Stimulated activated CD8-positive, alpha-beta memory T cell treated with anti-CD3 and anti-CD28 coated beads, Interleukin-15, amount 100 ng/mL, for 24 hours (primary cell): ENCODE results near the gene FBRSL1.

Source experiments
- DNase-seq: peaks from one replicate; pipeline ENCODE4 v3.0.0-alpha.2; 2020; ENCODE audit warnings: low read depth

Gene FBRSL1

DNA sequence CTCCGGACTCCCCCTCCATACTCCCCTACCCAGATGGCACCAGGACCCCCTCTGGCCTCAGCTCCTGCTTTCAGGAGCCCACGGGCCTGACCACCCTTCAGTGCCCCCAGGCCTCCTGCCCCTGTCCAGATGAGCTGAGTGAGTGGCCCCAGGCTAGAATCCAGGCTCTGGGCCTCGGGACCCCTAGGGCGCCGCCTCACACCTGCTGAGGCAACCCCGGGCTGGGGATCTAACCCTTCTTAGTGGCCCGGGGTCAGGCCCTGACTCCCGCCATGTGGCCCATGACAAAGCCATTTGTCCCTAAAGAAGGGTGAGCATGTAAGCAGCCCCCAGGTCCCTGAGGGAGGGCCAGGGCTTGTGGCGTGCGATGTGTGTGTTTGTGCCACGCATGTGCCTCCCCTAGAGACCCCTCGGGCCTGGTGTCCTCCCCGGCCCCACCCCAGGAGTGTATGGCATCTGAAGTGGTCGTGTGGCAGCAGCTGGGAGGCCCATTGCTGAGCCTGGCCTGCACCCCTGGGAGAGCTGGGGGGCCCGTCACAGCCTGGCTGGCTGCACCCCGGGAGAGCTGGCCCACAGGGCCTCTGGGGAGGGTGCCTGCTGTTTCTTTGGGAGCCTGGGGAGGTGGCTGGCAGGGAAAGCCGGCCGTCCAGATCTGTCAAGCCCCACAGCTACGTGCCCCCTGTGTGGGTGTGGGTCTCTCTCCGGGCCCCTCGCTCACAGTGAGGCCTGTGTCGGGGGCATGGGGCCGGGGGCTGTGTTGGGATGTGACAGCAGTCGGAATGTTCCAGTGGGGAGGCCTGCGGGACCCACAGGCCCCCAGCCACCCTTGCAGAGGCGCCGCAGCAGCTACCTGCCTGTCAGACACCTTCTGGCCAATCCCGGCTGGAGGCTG is 7.8 kb downstream of the FBRSL1 start:
- no peak for DNase-seq

- DNase-seq, result no peak
These were observed 9.0 kb downstream of the FBRSL1 start for GRCh38 chr12:132498931-132499330.

DNA sequence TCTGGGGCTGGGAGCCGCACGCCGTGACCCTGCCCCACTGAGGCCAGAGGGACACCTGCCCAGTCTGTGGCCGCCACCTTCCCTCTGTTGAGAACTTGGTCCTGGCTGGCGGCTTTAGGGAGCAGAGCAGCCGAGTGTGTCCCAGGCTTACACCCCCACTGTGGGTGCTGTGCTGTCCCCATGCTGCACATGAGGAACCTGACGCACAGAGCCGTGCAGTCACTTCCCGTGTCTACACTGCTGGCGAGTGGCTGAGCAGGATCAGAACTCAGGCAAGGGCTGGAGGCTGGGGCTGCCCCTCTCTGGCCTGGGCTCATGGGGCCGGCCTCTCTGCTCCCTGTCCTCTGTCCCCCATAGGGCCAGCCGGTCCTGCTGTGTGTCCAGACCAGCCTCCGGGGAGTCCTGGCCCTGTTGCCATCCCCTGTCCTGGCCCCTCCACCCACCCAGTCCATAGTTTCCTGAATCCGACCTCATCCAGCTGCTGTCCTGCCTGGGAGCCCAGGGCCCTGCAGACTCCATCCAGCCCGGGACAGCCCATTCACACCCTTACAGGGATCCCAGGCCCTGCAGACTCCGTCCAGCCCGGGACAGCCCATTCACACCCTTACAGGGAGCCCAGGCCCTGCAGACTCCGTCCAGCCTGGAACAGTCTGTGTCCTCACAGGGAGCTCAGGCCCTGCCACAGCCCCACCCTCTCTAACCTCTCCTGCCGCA is 10.3 kb downstream of the FBRSL1 start:
- no peak for DNase-seq

DNA sequence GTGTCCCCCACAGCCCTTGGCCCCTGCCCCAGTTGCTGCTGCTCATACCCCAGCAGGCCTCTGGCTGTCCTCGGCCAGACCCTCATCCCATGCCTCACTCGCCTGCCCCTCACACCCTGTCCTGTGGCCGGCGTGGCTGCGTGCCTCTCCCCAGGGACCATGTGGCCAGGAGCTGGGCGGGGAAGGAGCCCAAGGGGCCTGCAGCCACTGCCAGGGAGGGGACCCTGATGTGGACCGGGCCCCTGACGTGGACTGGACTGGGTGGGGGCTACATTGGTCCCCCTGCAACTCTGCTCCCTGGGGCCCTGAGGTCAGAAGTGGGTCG is 10.9 kb downstream of the FBRSL1 start:
- no peak for DNase-seq

DNA sequence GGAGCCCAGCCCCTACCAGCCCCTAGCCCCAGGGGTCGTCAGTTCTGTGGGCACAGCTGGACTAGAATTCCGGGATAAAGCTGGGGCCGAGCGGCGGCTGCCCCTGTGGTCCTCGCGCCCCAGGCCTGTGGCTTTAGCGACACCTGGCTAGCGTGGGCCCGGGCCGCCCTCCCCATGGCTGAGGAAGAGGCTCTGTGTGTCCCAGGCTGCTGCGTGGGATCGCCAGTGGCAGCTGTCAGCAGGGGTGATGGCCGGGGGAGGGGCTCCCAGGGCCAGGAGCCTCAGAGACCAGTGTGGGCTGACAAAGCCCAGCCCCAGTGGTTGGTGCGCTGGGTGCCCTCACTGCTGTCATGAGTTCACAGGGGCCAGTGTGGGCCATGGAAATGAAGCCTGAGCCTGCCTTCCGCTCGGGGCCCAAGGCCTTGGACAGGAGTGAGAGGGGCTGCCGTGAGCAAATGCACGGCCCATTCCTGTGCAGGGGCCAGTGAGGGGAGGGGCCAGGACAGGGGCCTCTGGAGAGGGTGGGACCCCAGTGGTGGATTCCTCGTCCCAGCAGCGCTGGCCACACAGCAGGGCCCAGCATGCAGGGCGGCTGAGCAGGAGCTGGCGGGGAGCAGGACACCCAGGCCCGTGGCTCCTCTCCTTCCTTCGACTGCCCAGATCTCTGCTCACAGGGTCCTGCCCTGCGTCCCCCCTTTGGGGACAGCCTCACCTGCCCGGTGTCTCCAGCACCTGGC is 11.4 kb downstream of the FBRSL1 start:
- DNase-seq, result no peak

DNA sequence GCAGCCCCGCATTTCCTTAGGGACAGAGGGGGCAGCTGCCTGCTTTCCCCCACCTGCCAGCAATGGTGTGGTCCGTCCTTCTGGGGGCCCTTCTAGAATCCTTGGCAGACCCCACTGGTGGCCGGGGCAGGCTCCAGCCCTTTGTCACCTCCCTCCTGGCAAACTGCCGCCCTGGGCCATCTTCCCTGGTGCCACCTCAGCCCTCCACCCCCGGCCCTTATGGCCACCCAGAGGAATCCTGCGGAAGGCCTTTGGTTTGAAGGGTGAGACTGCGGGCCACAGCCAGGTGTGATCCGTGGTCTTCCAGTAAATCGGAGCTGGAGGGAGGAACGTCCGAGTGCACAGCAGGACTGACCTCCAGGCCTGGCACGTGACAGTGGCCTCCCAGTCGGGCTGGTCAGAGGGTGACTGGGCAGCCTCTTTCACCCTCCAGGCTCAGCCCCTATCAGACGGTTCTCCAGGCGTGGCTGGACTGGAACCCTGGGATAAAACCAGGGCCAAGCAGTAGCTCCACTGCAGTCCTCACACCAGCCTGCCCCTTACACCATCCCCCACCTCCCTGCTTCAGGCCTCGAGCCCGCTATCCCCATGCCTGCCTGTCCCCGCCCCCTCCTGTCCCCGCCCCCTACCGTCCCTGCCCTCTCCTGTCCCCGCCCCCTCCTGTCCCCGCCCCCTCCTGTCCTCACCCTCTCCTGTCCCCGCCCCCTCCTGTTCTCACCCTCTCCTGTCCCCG is 12.4 kb downstream of the FBRSL1 start:
- no peak for DNase-seq

DNA sequence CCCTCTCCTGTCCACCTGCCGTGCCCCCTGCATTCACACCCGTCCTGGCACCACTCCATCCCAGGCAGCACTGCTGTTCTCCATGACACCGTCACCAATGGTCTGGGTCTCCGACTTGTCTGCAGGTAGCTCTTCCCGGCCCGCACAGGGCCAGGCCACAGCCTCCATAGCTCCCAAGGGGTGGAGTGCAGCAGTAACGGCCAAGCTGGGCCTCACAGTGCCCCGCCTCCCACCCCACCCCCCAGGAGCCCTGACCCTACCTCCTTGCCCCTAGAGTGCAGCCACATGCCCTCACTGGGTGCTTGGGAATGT is 12.9 kb downstream of the FBRSL1 start:
- no peak for DNase-seq

DNA sequence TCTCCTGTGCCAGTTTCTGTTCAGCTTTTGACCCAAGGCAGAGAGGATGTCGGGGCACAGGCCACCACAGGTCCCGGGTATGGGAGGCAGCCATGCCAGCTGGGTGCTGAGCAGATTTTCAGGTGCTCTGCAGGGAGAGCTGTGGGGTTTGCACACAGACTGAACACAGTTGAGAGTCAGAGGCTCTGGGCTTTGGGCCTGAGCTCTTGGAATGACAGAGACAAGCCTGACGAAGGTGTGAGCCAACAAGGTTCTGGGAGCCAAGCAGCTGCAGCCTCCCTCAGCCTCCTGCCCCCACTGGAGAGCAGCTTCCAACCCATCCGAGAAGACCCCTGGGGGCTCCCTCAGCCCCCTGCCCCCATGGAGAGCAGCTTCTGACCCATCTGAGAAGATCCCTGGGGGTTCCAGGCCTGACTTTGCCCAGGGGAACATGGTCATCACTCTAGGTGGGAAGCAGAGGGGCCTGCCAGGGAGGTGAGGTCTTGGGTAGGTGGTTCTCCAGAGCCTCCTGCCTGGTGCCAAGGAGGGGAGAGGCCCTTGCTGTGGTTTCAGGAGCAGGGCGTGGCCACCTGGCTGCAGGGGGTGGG is 13.8 kb downstream of the FBRSL1 start:
- DNase-seq, result no peak

DNA sequence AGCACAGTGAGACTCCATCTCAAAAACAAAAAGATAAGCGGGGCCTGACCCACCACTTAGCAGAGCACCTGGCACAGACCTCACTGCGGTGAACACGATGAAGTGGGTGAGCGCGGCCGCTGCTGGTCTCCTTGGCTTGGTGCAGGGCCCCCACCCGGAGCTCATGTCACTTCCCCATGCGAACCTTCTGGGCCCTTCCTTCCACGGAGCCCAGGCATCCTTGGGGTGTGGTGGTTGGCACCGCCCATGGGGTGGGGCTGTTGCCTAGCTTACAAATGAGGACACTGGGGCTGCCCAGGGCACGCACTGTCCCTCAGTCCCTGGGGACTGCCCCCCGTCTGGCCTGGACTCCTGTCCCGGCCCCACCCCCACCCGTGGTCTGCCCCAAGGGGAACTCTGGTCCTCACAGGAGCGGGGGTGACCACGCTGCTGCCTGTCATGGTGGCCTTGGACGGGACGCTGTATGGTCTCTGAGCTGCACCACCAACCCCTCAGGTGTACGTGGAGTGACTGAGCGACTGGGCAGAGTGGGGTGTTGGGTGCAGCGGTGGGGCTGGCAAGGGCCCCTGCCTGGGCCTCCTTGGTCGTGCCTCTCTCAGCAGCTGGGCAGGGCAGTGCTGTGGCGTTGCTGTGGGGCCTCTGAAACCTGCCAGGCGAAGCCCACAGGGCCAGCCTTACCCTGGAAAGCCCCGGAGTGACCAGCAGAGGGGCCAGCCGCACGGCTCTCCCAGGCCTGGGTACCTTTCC is 15.3 kb downstream of the FBRSL1 start:
- no peak for DNase-seq

GRCh38 chr12:132505852-132506219 is 15.9 kb downstream of the FBRSL1 start:
- DNase-seq, result no peak

DNA sequence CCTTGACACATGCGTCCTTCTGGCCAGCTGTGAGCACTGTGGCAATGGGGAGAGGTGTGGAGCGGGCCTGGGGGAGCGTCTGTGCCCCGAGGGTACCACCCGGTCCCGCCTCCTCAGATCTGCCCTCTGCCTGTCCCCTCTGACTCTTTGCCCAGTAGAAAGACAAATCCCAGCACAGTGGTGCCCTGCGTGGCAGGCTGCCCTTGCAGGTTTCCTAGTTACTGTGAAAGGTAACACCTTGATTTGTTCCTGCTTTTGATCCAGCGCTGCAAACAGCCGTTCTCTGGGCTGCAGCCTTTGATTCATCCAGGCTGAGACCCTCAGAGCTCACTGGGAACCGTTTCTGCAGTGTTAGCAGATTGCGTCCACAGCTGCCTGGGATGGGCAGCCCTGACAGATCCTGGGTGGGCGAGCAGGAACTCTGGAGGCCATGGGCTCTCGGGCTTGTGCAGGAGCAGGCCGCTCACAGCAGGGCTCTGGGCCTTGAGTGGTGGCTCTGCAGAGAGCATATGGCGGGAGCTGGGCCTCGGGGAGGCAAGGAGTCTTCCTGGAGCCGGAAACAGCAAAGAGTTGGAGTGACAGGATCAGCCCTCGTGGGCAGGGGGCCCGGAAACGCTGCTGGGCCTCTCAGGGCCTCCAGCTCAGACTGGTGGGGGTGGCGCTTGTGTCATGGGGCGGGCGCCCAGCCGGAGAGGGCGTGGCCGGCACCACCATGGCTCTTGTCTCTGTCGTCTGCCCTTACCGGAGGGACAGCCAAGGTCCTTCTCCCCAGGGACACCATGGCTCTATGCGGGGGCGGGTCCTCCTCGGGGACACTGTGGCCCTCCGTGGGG is 16.6 kb downstream of the FBRSL1 start:
- peak; percentile 27 for DNase-seq

DNA sequence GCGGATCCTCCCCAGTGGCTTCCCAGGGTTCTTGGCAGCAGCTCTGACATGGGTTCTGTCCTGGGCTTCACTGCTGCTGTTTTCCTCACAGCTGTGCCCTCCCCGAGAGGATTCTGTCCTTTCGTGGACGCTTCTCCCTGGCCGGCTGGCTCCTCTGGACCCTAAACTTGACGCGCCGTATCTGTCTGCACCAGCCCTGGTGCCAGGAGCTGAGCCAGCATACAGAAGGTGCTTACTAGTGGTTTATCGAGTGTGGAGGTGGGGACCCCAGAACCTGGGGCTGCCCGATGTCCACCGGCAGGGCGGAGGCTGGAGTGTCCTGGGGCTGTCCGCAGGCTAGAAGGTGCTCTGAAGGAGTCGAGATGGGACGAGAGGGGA is 17.2 kb downstream of the FBRSL1 start:
- no peak for DNase-seq

DNA sequence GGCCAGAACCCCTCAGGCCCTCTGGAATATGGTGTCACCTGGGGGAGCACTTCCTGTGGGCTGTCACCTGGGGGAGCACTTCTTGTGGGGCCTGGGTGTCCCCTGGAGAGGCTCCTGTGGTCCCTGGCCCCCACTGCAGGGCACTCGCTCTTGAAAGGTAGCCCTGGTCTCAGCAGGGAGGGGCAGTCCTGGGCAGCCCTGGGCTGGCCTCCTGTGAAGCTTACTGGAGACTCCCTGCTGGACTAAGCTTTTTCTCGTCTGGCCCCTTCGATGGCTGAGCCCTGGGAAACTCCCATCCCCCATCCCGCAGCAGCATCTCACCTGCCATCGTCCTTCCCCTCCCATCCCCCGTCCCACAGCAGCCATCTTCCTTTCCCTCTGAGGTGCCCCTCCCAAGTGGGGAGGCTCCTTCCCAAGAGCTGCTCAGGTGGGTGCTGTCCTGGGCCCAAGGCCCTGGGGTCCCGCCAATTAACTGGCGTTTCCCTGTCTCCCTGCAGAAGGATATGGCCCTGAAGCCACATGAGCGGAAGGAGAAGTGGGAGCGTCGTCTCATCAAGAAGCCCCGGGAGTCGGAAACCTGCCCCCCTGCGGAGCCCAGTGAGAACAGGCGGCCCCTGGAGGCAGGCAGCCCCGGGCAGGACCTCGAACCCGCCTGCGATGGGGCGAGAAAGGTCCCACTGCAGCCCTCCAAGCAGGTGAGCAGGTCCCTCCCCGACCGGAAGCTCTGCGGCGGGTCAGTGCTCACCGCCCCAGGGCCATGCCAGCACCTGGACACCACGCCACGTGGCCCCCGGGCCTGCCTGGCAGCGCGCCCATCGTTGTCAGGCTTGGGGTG is 17.9 kb downstream of the FBRSL1 start:
- DNase-seq, result no peak

DNA sequence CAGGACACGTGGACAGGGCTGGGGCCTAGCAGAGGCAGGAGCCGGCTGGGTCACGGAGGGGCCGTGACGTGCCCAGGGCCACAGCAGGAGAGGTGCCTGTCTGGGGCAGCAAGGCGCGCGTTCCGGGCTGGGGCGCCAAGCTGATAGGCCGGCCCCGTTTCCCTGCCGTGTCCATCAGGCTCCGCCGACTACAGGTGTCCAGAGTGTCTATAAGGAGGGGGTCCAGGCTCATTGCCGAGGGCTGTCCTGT is 18.5 kb downstream of the FBRSL1 start:
- DNase-seq, result no peak

DNA sequence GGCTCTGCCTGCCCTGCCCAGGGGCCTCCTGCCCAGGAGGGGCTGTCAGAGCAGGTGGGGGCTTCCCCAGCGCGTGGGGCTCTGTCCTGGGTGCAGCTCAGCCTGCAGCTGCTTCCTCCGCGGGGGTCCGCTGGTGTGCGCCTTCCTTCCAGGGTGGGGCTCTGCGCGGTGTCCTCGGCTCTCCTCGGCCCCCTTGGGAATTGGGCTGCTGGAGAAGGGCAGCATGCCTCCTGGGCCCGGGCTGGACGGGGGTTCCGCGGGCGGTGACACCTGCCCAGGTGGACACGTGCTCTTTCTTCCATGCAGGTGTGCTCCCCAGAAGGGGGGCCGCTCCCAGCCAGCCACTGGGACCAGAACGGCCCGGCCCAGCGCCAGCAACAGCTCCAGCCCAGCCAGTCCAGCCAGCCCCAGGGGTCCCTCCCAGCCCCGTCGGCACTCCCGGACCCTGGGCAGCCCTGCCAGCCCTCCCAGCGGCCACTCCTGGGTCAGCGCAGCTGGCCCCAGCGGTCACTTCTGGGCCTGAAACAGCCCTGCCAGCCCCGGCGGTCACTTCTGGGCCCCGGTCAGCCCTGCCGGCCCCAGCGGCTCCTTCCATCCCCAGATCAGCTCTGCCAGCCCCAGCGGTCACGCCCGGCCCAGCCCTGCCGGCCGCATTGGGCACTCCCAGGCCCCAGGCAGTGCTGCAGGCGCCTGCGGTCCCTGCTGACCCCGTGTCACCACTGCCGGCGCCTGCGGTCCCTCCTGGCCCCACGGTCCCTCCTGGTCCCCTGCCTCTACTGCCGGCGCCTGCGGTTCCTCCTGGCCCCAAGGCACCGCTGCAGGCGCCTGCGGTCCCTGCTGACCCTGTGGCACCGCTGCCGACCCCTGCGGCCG is 19.1 kb downstream of the FBRSL1 start:
- no peak for DNase-seq

DNA sequence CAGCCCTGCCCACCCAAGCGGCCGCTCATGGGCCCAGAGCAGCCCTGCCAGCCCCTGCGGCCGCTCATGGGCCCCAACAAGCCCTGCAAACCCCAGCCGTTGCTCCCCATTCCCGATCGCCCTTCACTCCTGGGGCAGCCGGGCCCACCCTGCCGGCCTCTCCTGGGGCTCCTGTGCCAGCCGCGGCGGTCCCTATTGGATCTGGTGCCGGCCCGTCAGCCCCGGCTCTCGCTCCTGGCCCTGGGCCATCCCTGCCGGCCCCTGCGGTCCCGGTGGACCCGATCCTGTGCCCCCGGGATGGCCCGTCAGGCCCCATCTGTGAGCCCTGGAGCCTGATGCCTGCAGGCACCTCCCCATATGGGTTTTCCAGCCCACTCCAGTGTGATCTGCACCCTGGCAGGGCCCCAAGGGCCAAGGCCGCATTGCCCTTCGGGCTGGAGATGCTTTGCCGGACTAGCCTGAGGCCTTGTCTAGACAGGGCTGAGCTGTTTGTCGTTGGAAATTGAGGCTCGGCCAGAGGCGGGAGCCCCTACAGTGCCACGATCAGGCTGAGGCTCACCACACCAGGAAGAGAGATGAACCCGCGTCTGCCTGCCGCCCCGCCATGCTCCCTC is 20.3 kb downstream of the FBRSL1 start:
- DNase-seq, result no peak

DNA sequence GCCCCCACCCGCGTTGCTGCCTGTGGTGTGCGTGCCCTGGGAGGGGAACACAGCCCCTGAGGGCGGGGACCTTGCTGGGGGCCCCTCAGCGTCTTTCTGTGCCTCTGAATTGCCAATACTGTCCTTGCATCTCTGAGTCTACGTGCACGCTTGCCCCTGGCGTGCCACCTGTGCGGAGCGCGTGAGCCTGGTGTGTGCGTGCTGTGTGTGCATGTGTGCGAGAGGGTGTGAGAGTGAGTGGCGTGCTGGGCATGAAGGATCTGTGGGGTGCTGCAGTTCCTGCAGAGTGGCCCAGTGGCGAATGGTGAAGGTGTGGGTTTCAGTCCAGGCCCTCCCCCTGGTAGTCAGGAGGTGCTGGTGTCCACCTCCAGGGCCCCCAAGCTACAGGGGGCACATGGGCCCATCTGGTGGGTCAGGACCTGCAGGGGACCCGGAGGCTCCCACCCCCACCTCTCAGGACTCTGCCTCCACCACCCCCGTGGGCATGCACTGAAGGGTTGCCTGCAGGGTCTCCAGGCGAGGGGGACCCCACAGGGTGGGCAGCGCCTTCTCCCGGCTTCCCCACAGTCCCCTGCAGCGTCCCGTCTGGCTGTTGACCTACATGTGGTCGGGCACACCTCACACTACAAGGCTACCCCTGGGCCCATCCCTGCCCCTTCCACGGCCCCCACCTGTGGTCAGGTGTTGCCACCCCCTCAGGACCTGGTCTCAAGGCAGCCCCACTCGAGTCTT is 21.0 kb downstream of the FBRSL1 start:
- no peak for DNase-seq
